ENCODE data around the gene FLRT1.

FLRT1 gene

GRCh38 chr11:64015935-64016845, 19.5 kb upstream of the FLRT1 start:
- H3K27me3 ChIP-seq (ENCODE audit: insufficient read depth, low read length) = no peaks in the 10 kb centered on the region
- H4K91ac ChIP-seq (ENCODE audit: low read depth, low read length) = no peak overlapping the region
- DNase-seq = no peak
- H2BK5ac ChIP-seq (ENCODE audit: low read depth, low read length, poor library complexity) = no peak overlapping the region
- peaks cover 2% of the 10 kb centered on the region for H3K9me3 ChIP-seq (ENCODE audit: insufficient read depth, low read depth, low read length)
- H3K18ac ChIP-seq (ENCODE audit: low read length) = no peak overlapping the region
- H3K14ac ChIP-seq (ENCODE audit: low read length) = no peak overlapping the region
- H3K23ac ChIP-seq (ENCODE audit: low read length) = no peak overlapping the region
- no peak overlapping the region for H4K8ac ChIP-seq (ENCODE audit: low read depth, low read length)
- no peak overlapping the region for H2AK5ac ChIP-seq (ENCODE audit: low read length)
- H3K4me2 ChIP-seq (ENCODE audit: low read length) = no peak overlapping the region
- H3K27ac ChIP-seq (ENCODE audit: low read depth, low read length) = no peak overlapping the region
- H3K79me1 ChIP-seq (ENCODE audit: low read length) = no peaks in the 10 kb centered on the region
- no peaks in the 10 kb centered on the region for H3K79me2 ChIP-seq (ENCODE audit: control insufficient read depth, insufficient read depth, low read length, poor library complexity)
- no peak overlapping the region for H2BK12ac ChIP-seq (ENCODE audit: low read length)
- H3K4me1 ChIP-seq (ENCODE audit: control insufficient read depth in 1 of 2, insufficient read depth in 2 of 2, low read length in 2 of 2) = no peaks in the 10 kb centered on the region
- no peaks in the 10 kb centered on the region for H3K36me3 ChIP-seq (ENCODE audit: control insufficient read depth in 1 of 2, insufficient read depth in 2 of 2, low read length in 2 of 2)
- no peak overlapping the region for H2BK120ac ChIP-seq (ENCODE audit: insufficient read depth, low read length, poor library complexity)
- H3K4ac ChIP-seq (ENCODE audit: low read depth, low read length) = no peak overlapping the region
- H2AFZ ChIP-seq (ENCODE audit: insufficient read depth, low read length, poor library complexity) = no peak overlapping the region
- WGBS (ENCODE audit: extremely low coverage, insufficient coverage, insufficient read length) = no CpG with 5 or more reads among the region's 35 CpGs
- no peak overlapping the region for H3K9ac ChIP-seq (ENCODE audit: low read length)
- no peak overlapping the region for H4K12ac ChIP-seq (ENCODE audit: low read depth, low read length)
- H3K4me3 ChIP-seq (ENCODE audit: low read depth, low read length) = no peak overlapping the region

DNA sequence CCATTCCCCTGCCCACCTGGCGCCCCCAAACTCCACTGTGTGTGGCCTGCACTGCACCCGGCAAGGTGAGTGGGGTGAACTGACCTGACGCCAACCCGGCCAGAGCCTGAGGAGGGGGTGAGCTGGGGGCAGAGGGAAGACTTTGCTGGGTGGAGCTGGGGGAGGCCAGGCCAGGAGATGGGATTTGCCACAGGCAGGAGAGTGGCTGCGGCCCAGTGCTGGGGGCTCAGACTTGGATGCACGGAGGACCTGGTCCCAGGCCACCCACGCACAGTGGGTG, 17.8 kb upstream of the FLRT1 start:
- no peak overlapping the region for H3K23ac ChIP-seq (ENCODE audit: low read length)
- H2AK5ac ChIP-seq (ENCODE audit: low read length) = no peak overlapping the region
- peaks cover 2% of the 10 kb centered on the region for H3K9me3 ChIP-seq (ENCODE audit: insufficient read depth, low read depth, low read length)
- no peak overlapping the region for H2BK120ac ChIP-seq (ENCODE audit: insufficient read depth, low read length, poor library complexity)
- no peak overlapping the region for H4K12ac ChIP-seq (ENCODE audit: low read depth, low read length)
- H2BK12ac ChIP-seq (ENCODE audit: low read length) = no peak overlapping the region
- no peaks in the 10 kb centered on the region for H3K27me3 ChIP-seq (ENCODE audit: insufficient read depth, low read length)
- DNase-seq = no peak
- H3K9ac ChIP-seq (ENCODE audit: low read length) = no peak overlapping the region
- no peak overlapping the region for H3K4me3 ChIP-seq (ENCODE audit: low read depth, low read length)
- H3K4me1 ChIP-seq (ENCODE audit: control insufficient read depth in 1 of 2, insufficient read depth in 2 of 2, low read length in 2 of 2) = no peaks in the 10 kb centered on the region
- H3K18ac ChIP-seq (ENCODE audit: low read length) = no peak overlapping the region
- H3K79me2 ChIP-seq (ENCODE audit: control insufficient read depth, insufficient read depth, low read length, poor library complexity) = no peaks in the 10 kb centered on the region
- no peak overlapping the region for H3K27ac ChIP-seq (ENCODE audit: low read depth, low read length)
- H4K8ac ChIP-seq (ENCODE audit: low read depth, low read length) = no peak overlapping the region
- no peaks in the 10 kb centered on the region for H3K36me3 ChIP-seq (ENCODE audit: control insufficient read depth in 1 of 2, insufficient read depth in 2 of 2, low read length in 2 of 2)
- no peak overlapping the region for H4K91ac ChIP-seq (ENCODE audit: low read depth, low read length)
- H3K79me1 ChIP-seq (ENCODE audit: low read length) = no peaks in the 10 kb centered on the region
- no peak overlapping the region for H3K14ac ChIP-seq (ENCODE audit: low read length)
- no peak overlapping the region for H3K4ac ChIP-seq (ENCODE audit: low read depth, low read length)
- H2AFZ ChIP-seq (ENCODE audit: insufficient read depth, low read length, poor library complexity) = no peak overlapping the region
- no peak overlapping the region for H2BK5ac ChIP-seq (ENCODE audit: low read depth, low read length, poor library complexity)
- no peak overlapping the region for H3K4me2 ChIP-seq (ENCODE audit: low read length)
- no CpG with 5 or more reads among the region's 7 CpGs for WGBS (ENCODE audit: extremely low coverage, insufficient coverage, insufficient read length)

DNA sequence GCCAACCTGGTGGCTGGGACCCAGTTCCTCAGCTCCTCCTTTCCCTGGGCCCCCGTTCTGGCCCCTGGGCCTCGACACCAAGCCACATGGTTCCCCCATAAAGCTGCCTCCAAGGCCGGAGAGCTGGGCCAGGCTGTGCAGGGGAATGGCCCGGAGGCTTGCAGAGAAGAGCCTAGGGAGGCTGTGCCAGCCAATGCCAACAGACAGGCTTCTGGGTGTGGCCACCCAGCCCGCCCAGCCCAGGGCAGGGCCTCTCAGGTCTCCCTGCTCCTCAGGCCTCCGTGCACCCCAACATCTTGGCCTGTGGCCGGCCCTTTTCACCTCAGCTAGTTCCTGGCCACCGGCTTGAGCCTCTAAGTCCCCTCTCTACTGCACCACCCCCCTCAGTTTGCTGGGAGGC, 17.4 kb upstream of the FLRT1 start:
- no peak overlapping the region for H2BK120ac ChIP-seq (ENCODE audit: insufficient read depth, low read length, poor library complexity)
- no peak overlapping the region for H3K27ac ChIP-seq (ENCODE audit: low read depth, low read length)
- H3K14ac ChIP-seq (ENCODE audit: low read length) = no peak overlapping the region
- H4K91ac ChIP-seq (ENCODE audit: low read depth, low read length) = no peak overlapping the region
- WGBS (ENCODE audit: extremely low coverage, insufficient coverage, insufficient read length) = no CpG with 5 or more reads among the region's 8 CpGs
- H3K79me1 ChIP-seq (ENCODE audit: low read length) = no peaks in the 10 kb centered on the region
- no peak overlapping the region for H3K4me3 ChIP-seq (ENCODE audit: low read depth, low read length)
- H3K36me3 ChIP-seq (ENCODE audit: control insufficient read depth in 1 of 2, insufficient read depth in 2 of 2, low read length in 2 of 2) = no peaks in the 10 kb centered on the region
- no peak for DNase-seq
- no peak overlapping the region for H2AK5ac ChIP-seq (ENCODE audit: low read length)
- no peak overlapping the region for H4K8ac ChIP-seq (ENCODE audit: low read depth, low read length)
- no peak overlapping the region for H3K18ac ChIP-seq (ENCODE audit: low read length)
- no peaks in the 10 kb centered on the region for H3K27me3 ChIP-seq (ENCODE audit: insufficient read depth, low read length)
- no peaks in the 10 kb centered on the region for H3K79me2 ChIP-seq (ENCODE audit: control insufficient read depth, insufficient read depth, low read length, poor library complexity)
- H4K12ac ChIP-seq (ENCODE audit: low read depth, low read length) = no peak overlapping the region
- no peak overlapping the region for H2AFZ ChIP-seq (ENCODE audit: insufficient read depth, low read length, poor library complexity)
- no peak overlapping the region for H3K9ac ChIP-seq (ENCODE audit: low read length)
- no peak overlapping the region for H3K4me2 ChIP-seq (ENCODE audit: low read length)
- H3K4ac ChIP-seq (ENCODE audit: low read depth, low read length) = no peak overlapping the region
- no peak overlapping the region for H3K23ac ChIP-seq (ENCODE audit: low read length)
- H2BK12ac ChIP-seq (ENCODE audit: low read length) = no peak overlapping the region
- H3K4me1 ChIP-seq (ENCODE audit: control insufficient read depth in 1 of 2, insufficient read depth in 2 of 2, low read length in 2 of 2) = no peaks in the 10 kb centered on the region
- no peak overlapping the region for H2BK5ac ChIP-seq (ENCODE audit: low read depth, low read length, poor library complexity)
- H3K9me3 ChIP-seq (ENCODE audit: insufficient read depth, low read depth, low read length) = peaks cover 2% of the 10 kb centered on the region

- Histone ChIP-seq H3K27me3 (ENCODE audit: insufficient read depth, low read length) (no peaks in the 10 kb centered on the region), H3K4ac (ENCODE audit: low read depth, low read length) (no peak overlapping the region), H3K18ac (ENCODE audit: low read length) (no peak overlapping the region), H2AK5ac (ENCODE audit: low read length) (no peak overlapping the region), H4K12ac (ENCODE audit: low read depth, low read length) (no peak overlapping the region), H3K79me1 (ENCODE audit: low read length) (no peaks in the 10 kb centered on the region), H2BK120ac (ENCODE audit: insufficient read depth, low read length, poor library complexity) (no peak overlapping the region), H4K91ac (ENCODE audit: low read depth, low read length) (no peak overlapping the region), H3K4me3 (ENCODE audit: low read depth, low read length) (peak overlapping the region; percentile 23), H3K27ac (ENCODE audit: low read depth, low read length) (no peak overlapping the region), H3K14ac (ENCODE audit: low read length) (no peak overlapping the region), H2AFZ (ENCODE audit: insufficient read depth, low read length, poor library complexity) (no peak overlapping the region), H3K4me2 (ENCODE audit: low read length) (no peak overlapping the region), H2BK12ac (ENCODE audit: low read length) (no peak overlapping the region), H3K36me3 (ENCODE audit: control insufficient read depth in 1 of 2, insufficient read depth in 2 of 2, low read length in 2 of 2) (no peaks in the 10 kb centered on the region), H4K8ac (ENCODE audit: low read depth, low read length) (no peak overlapping the region), H3K9ac (ENCODE audit: low read length) (no peak overlapping the region), H3K4me1 (ENCODE audit: control insufficient read depth in 1 of 2, insufficient read depth in 2 of 2, low read length in 2 of 2) (no peaks in the 10 kb centered on the region), H3K9me3 (ENCODE audit: insufficient read depth, low read depth, low read length) (peaks cover 2% of the 10 kb centered on the region), H2BK5ac (ENCODE audit: low read depth, low read length, poor library complexity) (no peak overlapping the region), H3K23ac (ENCODE audit: low read length) (no peak overlapping the region), H3K79me2 (ENCODE audit: control insufficient read depth, insufficient read depth, low read length, poor library complexity) (no peaks in the 10 kb centered on the region)
- no CpG with 5 or more reads among the region's 27 CpGs for WGBS (ENCODE audit: extremely low coverage, insufficient coverage, insufficient read length)
- no peak for DNase-seq
These were observed 16.4 kb upstream of the FLRT1 start for GRCh38 chr11:64019106-64020037.
